ENCODE results near the gene FBXO22. TPM values are rescaled to one million over a fixed set of nuclear protein-coding genes. Genes with fewer than 3 reads are reported as not detected.

The FBXO22 gene
- total and polyA plus RNA-seq, 2 of the 13 experiments (the other 11 are each of a cell fraction or from before 2014, with no cell fraction given): 45.7 to 112 TPM

DNA sequence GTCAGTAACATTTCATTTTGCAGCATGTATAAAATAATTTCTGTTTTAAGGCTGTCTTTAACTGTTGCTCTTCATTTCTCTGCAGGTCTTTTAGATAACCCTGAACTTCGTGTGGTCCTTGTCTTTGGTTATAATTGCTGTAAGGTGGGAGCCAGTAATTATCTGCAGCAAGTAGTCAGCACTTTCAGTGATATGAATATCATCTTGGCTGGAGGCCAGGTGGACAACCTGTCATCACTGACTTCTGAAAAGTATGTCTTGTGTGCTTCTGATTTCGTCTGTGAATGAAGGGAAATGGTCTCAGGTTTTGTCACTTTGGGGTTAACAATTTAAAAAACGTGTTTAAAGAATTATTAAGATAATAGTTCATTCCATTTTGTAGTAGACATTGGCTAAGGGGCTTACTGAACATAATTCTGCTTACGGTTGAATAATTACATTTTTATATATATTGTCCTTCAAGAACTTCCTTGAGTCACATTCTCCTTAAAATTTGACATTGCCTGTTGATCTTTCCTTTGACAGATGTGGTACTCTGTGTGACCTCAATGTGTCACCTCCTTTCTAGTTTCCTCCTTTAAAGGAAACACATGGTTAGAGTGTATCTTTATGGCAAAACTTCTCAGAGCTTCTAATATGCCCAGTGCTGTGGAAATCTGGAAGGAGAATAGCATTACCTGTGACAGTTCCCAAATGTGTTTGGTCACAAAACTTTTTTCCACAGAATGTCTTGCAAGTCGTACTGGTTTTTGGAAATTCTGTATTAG is 26.3 kb downstream of the FBXO22 start:
- H3K36me3 ChIP-seq (replicated peaks in 1 of 2; ENCODE audit: control insufficient read depth in 1 of 2, insufficient read depth in 2 of 2, low read length in 2 of 2): peaks cover 21 to 79% of the 10 kb centered on the region in 2 experiments
- in situ Hi-C loops (cut with HindIII; ENCODE audit: extremely low pct_ligation_motif_present, low pct_unique_long_range_greater_than_20kb) (loop anchor here (10.0 kb wide), 2 partner anchors 115 to 205 kb away; a partner anchor contains a TSS), intact Hi-C loops (cut with micrococcal nuclease; ENCODE audit: unreplicated experiment) (loop anchor here (10.0 kb wide), 1 partner anchor 205 kb away; a partner anchor contains a TSS)
- no peaks in the 10 kb centered on the region for H3K4me1 ChIP-seq (ENCODE audit: insufficient read depth, low read length)
- DNase-seq (ENCODE audit: low spot score) (no peak), ATAC-seq (no peak), FAIRE-seq (no peak)
- H4K20me1 ChIP-seq (ENCODE audit: insufficient read depth, low read length): no peaks in the 10 kb centered on the region
- POLR2A ChIA-PET: no interaction called here
- H3K4me3 ChIP-seq (replicated peaks in 1 of 3; ENCODE audit: insufficient read depth in 1 of 3, low read depth in 2 of 3, low read length in 3 of 3): no peak overlapping the region
- no peaks in the 10 kb centered on the region for H3K9me3 ChIP-seq (ENCODE audit: low read length)
- H3K9ac ChIP-seq (ENCODE audit: insufficient read depth, low read depth, low read length): no peak overlapping the region
- CTCF ChIA-PET (ENCODE audit: low intra/inter-chr PET ratio, low total read pairs): no interaction called here
- peaks cover 18% of the 10 kb centered on the region for H3K79me2 ChIP-seq (ENCODE audit: insufficient read depth, low read length)
- no peak for TF ChIP-seq ZFP90 (CRISPR knock-in tag; IDR thresholded peaks at IDR 0.05; ENCODE audit: borderline replicate concordance)
- TF ChIP-seq ZNF10 (CRISPR knock-in tag; IDR thresholded peaks at IDR 0.05; ENCODE audit: borderline replicate concordance, low read depth): no peak
- TF ChIP-seq ADNP (CRISPR knock-in tag; IDR thresholded peaks at IDR 0.05): no peak
- TF ChIP-seq RFX5 (IDR thresholded peaks at IDR 0.05; ENCODE audit: low read depth, low read length): no peak
- TF ChIP-seq, protein P1, sequence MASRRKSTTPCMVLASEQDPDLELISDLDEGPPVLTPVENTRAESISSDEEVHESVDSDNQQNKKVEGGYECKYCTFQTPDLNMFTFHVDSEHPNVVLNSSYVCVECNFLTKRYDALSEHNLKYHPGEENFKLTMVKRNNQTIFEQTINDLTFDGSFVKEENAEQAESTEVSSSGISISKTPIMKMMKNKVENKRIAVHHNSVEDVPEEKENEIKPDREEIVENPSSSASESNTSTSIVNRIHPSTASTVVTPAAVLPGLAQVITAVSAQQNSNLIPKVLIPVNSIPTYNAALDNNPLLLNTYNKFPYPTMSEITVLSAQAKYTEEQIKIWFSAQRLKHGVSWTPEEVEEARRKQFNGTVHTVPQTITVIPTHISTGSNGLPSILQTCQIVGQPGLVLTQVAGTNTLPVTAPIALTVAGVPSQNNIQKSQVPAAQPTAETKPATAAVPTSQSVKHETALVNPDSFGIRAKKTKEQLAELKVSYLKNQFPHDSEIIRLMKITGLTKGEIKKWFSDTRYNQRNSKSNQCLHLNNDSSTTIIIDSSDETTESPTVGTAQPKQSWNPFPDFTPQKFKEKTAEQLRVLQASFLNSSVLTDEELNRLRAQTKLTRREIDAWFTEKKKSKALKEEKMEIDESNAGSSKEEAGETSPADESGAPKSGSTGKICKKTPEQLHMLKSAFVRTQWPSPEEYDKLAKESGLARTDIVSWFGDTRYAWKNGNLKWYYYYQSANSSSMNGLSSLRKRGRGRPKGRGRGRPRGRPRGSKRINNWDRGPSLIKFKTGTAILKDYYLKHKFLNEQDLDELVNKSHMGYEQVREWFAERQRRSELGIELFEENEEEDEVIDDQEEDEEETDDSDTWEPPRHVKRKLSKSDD (CRISPR knock-in tag; IDR thresholded peaks at IDR 0.05; ENCODE audit: low read depth): no peak
- TF ChIP-seq HDAC1 (CRISPR knock-in tag; IDR thresholded peaks at IDR 0.05): no peak
- no peak for TF ChIP-seq TGIF2 (CRISPR knock-in tag; IDR thresholded peaks at IDR 0.05)
- no peak for TF ChIP-seq ZNF75D (CRISPR knock-in tag; IDR thresholded peaks at IDR 0.05; ENCODE audit: borderline replicate concordance)
- WGBS (ENCODE audit: low lambda C conversion rate): 92% methylated on average over 5 of the region's 5 CpGs
- BruUV-seq (replicated peaks): no TSS peak
- no peak overlapping the region for H2AFZ ChIP-seq (ENCODE audit: low read length)
- H3K4me2 ChIP-seq (ENCODE audit: low read depth, low read length): no peak overlapping the region
- H3K27me3 ChIP-seq (ENCODE audit: control insufficient read depth in 1 of 2, insufficient read depth in 2 of 2, low read length in 2 of 2): no peaks in the 10 kb centered on the region
- H3K27ac ChIP-seq (ENCODE audit: extremely low read length, insufficient read depth, low read length): no peak overlapping the region

Measured in HepG2 (cell line).